NCI-H187 treated with DMSO at 0.1 percent for 48 hours (cell line): ENCODE results near the gene ANXA3.

Source experiments
- DNase-seq: peaks from one replicate; lab custom pipeline; 2025; lab: John Stamatoyannopoulos, UW

The ANXA3 gene

DNA sequence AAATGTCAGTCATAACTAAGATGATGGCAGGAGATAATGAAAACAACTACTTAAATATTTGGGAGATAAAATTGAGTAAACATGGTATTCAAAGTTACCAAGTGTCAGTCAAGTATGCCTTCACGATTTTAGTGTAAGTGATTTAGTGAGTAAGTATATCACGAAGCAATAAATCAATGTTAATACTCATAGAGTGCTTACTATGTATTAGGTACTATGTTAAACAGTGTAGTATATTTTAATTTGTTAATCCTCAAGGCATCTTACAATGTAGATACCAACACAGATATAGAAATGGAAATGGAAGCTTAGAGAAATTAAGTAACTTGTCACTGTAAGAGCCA is 59.6 kb downstream of the ANXA3 start:
- no peak for DNase-seq

DNA sequence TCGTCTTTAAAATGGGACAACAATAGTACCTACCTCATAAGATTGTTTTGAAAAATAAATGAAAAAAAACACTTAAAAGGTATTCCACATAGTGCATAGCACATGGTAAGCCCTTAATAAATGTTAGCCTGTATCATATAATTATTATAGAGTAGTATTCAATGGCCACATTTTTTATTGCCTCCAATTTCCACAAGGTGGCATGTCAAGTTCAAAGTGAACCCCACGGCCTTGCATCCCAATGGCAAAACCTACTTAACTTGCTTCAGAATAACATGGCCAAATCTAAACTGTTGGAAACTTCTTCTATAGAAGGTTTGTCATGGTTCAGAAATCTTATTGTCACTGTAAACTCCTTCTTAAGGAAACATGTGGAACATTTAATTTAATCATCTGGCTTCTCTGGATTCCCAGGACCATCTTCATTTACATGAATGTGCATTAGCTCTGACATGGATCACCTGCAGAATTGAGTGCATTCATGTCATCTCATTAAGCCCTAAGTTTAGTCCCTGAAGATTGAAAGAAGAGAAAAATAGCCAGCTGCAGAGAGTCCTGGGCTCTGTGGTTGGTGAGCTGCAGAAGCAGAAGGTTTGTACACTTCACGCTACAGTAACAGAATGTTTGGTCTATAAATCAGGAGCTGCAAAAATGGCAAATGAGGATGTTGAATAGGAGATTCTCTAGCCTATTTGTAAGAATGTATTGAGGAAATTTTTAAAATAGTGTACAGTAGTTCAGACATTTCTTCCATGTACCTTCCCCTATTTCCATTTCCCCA is 61.0 kb downstream of the ANXA3 start:
- DNase-seq: no peak

DNA sequence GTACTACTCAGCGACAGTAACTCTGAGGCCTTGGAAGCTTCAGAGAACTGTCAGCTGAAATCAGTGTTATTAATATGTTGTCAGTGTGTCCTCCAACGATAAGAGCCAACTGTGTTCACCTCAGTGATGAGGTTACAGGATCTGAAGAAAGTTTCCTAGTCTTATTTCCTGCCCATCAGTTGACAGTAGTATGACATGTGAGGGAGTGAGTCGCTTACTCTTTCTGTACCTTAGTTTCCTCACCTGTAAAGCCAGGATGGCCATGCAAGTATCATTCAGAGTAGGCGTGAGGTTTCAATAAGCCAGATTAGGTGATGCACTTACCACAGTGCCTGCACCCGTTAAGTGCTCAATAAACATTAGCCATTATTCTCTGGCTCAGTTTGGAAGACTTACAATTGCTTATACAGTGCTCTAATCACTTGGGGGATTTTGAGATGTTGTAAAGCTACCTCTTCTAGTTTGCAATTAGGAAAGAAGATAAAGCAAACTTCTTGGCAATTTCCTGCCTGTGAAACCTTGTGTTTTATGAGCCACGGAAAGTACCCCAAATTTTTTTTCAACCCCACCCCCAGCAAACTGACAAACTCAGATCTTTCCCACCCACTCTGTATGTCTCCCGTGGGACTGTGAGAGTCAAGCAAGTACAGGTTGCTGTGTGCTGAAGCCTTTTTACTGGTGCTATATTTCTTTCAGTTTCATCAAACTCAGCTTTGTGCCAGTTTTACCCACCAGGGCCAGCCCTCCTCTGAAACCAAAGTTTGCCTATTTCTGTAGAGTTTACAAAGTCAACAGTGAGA is 62.2 kb downstream of the ANXA3 start:
- DNase-seq: no peak

DNA sequence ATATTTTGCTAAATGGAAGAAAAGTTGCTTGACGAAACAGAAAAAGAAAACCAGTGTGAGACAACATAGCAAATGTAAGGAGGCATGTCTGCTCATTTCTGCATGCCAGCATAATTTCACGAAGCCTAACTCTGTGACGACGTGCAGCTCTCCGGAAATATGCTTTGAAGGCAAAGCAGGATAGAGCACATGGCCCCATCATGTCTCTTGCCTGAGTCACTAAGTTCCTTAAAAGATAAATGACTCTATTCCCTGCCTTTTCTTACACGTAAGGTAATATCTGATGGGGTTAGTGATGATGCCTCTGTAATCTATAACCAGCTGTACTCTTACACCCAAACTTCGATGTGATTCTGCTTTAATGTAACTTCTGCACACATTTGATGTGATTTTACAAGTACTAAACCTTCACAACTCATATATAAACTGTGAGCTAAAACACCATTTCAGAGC is 64.5 kb downstream of the ANXA3 start:
- no peak for DNase-seq

- no peak for DNase-seq
These were observed 66.9 kb downstream of the ANXA3 start for GRCh38 chr4:78618436-78618835.

DNA sequence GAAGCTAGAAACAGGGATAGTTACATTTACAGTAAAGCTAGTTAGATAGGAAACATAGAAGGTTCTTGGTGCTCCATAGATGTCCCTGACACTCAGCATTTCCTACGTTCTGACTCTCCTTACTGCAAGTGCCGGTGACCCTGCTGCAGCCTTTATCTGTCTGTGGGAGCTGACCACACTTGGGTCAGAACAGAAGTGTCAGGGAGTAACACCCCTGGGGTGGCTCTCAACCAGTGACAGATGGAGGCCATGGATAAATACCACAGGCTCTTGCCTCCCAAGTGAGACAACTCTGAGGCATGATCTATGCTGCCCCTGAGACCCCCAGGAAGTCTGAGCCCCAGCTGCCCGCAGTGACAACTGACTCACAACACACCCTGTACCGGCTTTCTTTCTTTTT is 69.8 kb downstream of the ANXA3 start:
- no peak for DNase-seq

- DNase-seq: no peak
These were observed 70.8 kb downstream of the ANXA3 start for GRCh38 chr4:78622253-78622979.

GRCh38 chr4:78624048-78624447 is 72.5 kb downstream of the ANXA3 start:
- DNase-seq: no peak

GRCh38 chr4:78625073-78625472 is 73.5 kb downstream of the ANXA3 start:
- no peak for DNase-seq

- no peak for DNase-seq
These were observed 75.7 kb downstream of the ANXA3 start for GRCh38 chr4:78627046-78627965.

DNA sequence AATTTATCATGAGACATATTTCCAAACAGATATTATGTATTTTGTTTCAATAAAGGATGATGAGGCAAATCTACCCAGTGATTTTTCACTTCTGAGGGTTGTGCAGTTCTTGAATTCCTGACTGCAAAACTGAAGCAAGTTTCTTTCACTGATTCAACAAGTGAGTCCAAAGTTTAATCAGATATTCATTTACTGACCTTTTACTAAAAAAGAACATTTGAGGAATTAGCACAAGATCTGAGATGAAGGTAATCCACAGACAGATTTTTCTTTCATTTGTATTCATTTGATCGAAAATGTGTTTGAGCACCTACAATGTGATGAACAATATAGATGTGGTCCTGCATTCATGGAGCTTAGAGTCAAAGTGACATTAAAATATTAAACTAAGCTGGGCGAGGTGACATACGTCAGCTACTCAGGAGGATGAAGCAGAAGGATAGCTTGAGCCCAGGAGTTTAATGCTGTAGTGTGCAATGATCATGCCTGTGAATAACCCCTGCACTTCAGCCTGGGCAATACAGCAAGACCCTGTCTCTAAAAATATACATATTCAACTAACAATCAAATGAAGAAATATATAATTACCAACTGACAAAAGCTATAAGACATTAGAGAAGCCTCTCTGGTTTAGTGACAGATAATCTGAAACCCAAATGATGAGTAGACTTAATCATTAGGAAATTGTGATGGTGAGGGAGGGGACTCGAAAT is 76.6 kb downstream of the ANXA3 start:
- no peak for DNase-seq

DNA sequence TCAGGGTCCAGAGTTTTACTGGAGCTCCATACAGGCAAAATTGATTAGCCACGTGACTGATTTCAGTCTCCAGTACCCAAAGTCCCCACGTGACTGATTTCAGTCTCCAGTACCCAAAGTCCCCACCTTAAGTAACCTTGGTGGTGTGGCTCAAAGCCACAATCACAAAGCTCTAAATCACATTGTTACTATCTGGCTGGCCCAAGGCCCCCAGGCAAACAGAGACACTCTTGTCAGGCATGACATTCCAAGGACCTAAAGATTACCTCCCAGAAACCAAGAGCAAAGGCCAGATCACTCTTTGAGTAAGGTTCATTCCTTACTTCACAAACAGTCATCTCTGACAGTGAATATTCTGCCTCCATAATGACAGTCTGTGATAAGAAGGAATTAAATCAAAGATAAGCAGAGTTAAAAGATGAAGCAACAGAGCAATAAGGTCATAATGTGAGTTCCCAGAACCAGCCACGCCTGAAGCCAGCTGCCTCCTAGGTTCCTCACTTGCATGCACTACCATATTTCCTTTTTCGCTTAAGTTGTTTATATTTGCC is 78.5 kb downstream of the ANXA3 start:
- DNase-seq: no peak

DNA sequence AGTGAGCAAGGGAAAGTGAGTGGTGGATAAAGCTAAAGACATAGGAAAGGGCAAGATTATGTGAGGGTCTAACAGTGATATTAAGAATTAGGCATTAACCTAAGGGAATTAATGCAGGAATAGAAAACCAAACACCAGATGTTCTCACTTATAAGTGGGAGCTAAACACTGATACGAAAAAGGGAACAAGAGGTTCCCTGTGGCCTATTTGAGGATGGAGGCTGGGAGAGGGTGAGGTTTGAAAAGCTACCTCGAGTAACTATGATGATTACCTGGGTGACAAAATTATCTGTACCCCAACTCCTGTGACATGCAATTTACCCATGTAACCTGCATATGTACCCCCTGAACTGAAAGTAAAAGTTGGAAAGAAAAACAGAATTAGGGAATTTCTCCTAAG is 79.0 kb downstream of the ANXA3 start:
- DNase-seq: no peak

GRCh38 chr4:78634011-78634664 is 82.6 kb downstream of the ANXA3 start:
- no peak for DNase-seq

DNA sequence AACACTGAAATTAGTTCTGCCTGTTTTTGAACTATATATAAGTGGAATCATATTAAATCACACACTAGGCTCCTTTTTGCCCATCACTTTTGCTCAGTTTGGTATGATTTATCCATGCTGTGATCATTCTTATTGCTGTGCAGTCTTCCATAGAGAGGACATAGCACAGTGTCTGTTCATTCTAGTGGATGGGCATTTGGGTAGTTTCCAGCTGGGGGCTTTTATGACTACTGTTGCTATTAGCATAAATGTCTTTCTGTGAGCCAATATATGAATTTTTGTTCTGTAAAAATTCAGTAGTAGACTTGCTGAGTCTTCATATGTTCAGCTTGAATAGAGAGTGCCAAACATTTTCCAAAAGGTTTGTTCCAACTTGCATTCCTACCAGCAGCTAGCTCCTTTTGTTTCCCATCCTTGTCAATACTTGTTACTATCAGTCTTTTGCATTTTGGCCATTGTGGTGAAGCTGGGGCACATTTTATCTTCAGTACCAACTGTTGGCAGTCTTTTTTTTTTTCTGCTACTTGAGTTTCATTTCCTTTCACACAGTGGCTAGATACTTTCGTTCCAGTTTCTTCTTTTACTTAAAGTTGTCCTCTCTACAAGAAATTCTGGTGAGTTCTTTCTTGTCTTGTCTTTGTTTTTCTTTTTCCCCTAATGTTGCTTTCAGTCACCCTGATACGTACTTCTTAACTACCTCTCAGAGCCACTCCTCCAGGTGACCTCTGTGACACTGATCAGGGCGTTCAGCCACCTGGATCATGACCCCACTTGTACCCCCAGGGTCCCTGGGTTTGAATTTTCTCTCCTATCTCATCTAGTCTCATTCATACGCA is 87.0 kb downstream of the ANXA3 start:
- DNase-seq: no peak

GRCh38 chr4:78640714-78641113 is 89.1 kb downstream of the ANXA3 start:
- no peak for DNase-seq

DNA sequence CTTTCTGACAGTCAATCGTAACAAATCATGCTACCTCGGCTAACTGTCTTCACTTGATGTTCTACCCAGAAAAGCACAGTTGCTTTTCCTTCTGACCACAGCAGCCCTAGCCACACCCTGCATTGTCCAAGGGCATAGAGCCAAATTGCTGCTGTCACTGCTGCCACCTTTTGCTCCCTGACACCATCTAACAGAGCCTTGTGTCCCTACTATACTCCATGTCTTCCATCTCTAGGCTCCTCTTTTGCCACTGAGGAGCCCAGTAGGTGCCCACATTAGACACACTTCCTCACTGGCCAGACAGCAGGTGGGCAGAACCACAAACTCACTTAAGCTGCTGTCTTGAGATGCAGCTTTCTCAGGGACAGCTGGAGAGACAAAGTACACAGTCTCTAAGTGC is 91.4 kb downstream of the ANXA3 start:
- no peak for DNase-seq

DNA sequence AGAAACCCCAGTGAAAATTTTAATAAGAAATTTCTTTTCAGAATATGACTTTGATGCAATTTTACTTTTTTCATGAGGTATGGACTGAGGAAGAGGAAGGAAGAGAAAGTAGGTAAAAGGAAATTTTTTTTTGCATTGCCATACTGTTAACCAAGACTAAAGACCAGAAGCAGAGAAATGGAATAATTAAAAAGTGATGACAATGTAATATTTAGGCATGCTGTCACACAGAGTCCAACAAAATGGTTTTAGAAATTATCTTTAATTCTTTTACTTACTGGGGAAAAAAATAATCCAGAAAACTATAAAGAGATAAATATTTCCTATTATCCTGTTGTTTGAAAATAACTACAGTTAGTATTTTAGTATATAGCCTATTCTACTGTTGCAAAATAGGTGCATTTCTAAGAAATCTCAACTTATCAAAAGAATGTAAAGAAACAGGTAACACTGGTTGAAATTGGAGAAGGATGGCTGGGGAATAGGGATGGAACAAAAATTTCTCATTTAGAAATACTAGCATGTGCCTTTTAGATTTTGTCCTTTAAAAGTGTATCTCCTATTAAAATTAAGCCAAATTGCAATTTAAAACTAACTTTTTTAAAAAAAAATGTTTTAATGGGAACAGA is 92.6 kb downstream of the ANXA3 start:
- no peak for DNase-seq
